Measurements from ENCODE around the gene OLFM3.

OLFM3 gene

DNA sequence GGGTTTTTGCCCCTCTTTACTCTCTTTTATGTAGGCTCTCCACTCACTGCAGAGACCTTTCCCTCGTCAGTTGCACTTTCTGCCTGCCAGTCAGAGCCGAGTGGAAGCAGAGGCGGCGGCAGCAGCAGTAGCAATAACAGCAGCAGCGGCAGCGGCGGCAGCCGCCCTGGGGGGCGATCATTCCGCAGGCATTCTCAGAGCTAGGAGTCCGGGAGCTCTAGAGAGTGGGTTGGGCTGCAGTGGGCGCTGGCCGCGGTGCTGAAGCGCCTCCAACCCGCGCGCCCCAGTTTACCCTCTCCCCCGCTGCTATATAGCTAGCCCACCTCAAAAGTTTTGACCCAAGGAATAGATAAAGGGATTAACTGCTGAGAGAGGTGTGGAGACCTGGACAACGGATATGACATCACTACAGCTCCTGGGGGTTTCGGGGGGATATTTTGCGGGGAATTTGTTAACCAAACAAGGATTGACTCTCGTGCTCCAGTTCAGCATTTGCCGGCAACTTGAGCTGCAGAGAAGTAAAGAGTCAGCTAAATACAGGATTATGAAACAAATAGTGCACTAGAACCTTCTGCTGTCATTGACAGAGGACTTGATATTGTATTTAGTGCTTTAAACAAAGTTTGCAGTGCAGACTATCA lies at the start of gene OLFM3:
Gene OLFM3, minus strand, starts transcription at position 102 of the 641 bp plus-strand sequence.
- no peak for DNase-seq

DNA sequence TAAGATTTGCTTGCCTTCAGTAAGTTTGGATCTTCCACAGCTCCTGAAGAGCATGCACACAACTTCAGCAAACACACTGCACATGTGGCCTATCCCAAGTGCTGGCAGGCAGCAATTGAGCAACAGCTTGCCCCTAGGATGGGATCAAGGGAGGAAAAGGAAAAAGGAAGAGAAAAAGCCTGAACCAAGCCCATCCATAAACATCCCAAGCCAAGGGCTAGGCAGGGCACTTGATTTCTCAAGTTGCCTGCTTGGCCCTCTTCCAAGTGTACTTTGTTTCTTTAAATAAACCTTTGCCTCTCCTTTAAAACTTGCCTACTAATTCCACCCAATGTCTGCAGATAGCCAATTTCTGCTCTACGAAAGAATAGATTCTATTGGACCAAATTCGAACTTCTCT lies 49.0 kb upstream of the OLFM3 start:
- no peak for DNase-seq

DNA sequence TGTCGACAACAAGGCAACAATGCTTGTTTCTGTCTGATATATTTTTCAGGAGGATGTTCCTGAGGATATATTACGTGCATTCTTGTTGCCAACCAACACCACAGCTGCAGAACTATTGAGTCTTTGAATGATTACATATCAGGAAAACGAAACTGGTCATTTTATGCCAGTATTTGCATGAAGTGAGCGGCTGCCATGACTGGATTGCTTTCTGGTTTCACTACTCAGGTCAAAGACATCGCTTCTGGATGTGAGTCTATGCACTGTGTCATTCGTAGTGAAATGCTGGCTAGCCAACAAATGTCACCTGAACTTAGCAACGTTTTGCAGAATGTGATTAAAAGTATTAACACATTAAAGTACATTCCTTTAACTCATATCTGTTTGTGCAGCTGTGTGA lies 35.8 kb upstream of the OLFM3 start:
- no peak for DNase-seq

DNA sequence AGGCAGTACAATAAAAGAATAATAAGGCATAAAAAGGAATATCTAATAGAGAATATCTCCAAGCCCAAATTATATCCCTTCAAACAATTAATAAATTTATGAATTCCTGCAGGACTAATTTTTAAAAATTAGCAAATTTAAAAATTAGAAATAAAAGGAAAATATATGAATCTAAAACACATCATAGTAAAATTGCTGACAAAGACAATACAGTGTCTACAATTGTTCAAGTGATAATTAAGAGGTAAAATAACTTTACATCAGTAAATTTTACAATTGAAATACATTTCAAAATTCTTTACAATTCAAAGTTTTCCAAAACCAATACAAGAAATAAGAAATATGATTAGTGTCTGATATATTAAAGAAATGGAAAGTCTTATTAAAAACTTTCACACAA lies 22.8 kb upstream of the OLFM3 start:
- no peak for DNase-seq

DNA sequence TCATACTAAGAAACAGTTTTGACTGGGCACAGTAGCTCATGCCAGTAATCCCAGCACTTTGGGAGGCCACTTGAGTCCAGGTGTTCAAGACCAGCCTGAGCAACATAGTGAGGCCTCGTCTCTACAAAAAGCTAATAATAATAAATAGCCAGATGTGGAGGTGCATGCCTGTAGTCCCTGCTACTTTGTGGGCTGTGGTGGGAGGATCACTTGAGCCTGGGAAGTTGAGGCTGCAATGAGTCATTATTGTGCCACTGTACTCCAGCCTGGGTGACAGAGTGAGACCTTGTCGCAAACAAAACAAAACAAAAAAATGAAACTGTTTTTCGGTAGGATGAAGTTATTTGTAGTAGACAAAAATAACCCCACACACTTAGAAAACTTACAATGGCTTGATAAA lies 19.0 kb upstream of the OLFM3 start:
- DNase-seq, result no peak

DNA sequence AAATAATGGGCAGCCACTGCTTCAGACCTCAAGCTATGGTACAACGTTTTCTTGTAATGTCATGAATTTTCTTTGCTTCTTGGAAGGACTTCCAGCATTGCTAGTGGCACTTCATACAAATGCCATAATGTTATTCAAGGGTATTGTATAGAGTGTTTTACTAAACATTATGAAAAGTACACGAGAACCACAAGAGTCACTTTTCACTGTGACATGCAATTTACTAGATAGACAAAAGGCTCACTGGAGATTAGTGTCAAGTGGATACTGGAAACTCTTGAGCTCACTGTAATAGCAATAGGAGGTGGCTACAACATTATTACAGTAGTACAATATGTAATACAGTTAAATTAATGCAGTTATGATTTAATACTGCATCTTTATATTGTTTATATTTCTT lies 5.3 kb upstream of the OLFM3 start:
- DNase-seq, result no peak

DNA sequence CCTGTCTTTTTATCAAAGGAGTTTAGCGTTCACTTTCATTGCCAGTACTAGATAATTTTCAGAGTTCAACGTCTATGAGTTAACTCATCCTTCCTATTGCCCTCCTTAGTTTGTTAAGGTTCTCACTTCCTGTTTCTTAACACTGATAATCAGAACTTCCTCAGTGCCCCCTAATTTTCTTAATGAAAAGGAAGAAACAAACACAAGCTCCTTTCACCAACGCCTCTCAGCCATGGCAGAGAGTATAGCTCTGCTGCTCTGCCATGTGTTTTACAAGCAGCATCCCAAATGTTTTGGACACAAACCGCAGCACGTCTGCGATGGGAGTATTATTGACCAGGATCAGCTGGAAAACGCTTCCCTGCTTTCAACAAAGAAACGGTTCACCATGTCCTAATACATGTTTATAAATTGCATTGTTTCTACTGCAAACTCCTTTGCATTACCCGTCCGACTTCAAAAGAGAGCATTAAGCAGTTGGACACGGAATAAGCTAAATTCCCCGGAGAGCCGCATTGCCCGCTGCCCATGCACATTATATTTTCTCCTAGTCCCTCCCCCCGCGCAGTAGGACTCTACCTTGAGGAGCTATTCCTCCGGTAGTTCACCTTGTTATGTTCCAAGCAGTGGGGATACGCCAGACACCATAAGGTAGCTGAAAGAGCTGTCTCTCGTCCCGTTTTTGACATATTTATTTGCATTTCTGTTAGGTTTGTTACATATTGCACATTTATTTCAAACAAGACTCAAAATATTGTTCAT lies 561 bp downstream of the OLFM3 start:
- DNase-seq, result no peak

DNA sequence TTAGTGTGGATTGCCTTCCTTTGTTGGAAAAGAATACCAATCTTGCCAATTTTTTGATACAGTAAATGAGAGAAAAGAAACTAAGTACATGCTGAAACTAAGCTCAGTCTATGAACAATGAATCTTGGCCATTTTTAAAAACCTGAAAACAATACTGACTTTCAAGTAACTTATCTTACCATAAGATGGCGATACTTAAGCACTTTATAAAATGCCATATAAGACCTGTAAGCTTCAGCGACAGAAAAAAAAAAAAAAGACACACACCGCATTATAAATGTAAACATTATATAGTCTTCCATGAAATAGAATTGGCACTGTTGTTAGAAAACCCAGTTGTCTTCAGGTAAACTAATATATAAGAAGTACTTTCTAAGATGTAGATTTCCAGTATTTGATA lies 3.0 kb downstream of the OLFM3 start:
- DNase-seq, result no peak

DNA sequence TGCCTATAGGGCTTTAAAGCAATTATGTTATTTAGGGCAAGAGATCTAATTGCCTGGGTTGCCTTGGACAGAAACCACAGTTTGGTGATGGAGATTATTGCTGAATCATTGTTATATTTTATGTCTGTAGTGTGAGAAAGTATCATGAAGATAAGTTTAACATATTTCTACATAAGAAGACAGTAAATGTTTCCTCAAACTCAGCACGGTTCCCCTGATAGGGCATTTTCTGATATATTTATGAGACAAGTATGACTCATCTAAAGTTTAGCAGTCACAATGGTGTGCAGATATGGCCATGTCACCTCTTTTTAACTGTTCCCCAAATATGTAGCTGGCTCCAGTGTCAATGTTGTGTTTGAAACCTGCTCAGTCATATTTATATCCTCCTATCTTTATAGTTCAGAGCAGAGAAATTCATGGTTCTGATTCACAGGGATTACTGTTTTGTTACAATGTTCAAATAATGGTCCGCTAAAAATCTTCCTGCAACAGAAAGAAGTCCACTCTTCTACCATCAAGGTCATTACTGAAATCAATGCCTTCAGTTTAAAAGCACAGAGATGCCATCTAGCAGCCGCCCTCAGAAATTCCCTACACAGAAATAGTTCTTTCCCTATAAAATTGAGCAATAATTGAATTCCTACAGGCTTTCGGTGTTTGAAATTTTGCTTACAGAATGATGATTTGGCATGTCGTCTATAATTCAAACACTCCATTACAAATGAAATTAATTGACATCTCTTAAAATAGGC lies 3.7 kb downstream of the OLFM3 start:
- no peak for DNase-seq

DNA sequence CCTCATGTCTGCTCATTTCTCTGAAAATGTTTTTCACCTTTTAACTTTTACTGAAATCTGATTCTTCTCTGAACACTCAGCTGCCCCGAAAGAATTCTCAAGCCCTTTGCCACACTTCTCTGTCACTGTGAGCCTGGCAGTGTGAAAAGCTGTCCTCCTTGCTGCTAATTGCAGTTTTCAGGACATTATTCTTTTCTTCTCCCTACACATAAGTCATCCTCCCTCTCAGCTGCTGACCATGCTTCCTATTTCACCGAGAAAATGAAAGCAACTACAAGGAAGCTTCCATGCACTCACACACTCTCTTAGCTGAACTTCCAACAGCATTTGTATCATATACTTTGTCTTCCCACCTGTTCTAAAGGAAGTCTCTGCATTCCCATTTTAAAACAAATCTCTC lies 15.8 kb downstream of the OLFM3 start:
- DNase-seq, result no peak

DNA sequence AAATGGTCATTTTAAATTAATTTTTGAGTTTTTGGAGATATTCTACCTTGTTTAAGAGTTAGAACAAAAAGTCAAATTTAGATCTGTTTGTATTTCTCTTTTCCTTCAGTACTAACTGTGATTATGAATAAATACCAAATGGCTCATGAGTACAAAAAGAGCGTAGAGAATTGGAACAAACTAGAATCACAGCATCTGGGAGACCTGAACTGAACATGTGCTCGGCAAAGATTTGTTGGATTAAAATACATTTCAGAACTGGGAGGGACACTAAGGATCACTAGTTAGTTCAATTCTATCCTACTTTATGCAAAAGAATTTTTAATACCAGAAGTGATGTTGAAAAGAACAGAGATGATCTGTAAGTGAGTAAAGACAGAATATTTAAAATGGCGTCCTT lies 19.5 kb downstream of the OLFM3 start:
- no peak for DNase-seq

DNA sequence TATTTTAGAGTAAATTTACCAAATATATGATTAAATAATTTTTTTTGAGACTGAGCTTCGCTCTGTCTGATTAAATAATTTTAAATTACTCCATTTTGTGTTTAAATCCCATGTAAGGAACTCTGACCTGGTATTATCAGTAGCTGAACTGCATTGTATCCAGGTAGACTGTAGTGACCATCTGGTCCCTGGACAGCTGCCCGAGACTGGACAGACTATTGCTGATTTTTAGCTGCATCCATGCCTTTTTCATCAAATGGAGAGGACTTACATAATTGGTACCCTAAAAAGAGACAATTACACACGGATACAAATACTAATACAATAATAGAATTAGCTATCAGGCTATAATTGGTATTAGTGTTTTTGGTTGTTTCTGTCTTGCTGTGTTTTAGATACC lies 20.6 kb downstream of the OLFM3 start:
- no peak for DNase-seq

DNA sequence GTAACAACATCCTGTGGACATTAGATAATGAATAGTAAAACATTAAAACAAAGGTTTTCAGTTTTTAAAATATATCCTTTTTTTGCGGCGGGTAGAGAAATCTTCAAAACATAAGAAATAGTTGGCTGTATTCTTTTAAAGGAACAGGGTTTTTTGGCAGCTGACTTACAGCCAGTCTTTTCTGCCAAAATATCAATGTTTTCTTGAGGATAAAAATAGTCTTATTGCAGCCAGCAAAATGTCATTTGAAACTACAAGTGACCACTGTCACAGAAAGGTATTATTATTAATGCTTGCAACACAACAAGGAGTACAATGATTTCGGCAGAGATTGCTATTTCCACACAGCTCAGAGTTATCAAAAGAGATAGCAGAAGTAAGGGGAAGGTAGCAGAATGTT lies 21.4 kb downstream of the OLFM3 start:
- DNase-seq, result no peak

DNA sequence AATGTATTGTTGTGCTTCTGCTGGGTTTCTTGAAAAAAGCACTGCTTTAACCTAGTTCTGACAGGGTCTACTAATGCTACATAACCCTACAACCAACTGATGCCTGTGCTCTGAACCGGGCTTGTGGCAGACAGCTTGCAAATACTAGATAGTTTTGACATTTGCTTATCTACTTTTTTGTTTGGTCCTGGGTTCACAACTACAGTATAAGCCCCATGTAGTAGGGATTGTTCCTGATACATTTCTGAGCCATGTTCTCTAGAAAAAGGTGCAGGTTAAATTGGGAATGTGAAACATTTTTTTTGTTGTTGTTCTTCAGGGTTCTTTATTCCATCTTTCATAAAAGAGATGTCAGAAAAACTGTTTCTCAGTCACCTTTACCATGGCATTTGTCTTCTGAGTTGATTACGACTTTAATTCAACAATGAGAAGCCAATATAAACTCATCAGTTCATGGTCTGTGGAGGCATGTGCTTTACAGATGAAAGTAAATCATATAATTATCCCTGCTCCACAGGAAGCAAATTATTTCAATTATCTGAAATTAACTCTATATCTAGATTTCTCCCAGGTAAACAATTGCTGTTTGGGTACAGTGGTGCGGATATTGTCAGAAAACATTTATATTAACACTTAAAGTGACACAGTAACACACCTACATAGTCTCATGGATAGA lies 22.0 kb downstream of the OLFM3 start:
- DNase-seq, result no peak

DNA sequence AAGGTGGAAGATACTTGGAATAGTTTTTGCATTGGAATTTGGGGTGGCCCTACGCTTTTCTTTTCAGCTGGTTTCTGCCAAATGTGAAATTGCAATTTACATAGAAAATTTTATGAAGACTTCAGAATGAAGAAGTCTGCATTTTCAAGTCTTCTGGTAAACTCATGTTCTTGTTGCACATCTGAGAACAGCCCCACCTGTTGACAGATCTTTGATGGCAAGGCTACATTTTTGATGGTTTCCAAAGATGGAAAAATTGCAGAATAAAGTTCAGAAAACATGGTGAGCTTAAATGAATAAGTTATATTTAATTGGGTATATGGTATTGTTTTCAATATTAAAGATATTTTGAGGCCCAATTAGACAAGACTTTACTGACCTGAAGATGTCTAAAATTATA lies 25.4 kb downstream of the OLFM3 start:
- DNase-seq, result no peak

DNA sequence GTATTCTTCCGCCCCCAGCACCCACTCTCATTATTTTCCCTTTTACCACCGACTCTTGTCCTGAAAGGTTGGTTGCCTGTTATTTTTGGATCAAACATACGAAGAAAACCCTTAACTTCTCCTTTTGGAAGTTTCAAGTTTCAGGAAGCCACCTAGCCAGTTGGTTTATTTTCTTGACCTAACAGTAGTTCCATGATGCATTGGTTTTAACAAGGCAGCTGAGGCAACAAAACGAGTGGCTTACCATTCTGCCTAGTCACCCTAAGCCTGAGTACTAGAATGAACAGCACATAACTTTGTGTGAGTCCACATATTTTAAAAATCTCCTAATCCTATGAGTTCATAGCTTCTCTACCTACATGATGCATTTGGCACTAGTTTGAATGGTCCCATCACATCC lies 28.9 kb downstream of the OLFM3 start:
- no peak for DNase-seq

DNA sequence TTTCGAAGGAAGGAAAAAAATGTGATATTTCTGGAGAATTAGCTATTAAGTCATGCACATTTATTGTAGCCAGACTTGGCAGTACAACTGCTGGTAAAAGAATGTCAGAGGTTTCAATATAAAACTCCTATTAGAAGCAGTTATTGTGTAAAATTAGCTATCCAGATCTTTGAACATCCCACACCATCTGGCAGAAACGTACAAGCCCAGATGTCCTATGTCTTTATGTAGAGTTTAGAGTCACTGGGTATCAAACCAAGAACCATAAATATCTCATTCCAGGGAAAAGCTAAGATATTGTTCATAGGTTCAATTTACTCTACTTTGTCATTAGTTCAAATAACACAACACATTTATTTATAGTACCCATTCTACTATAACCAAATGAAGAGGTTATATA lies 31.4 kb downstream of the OLFM3 start:
- no peak for DNase-seq

DNA sequence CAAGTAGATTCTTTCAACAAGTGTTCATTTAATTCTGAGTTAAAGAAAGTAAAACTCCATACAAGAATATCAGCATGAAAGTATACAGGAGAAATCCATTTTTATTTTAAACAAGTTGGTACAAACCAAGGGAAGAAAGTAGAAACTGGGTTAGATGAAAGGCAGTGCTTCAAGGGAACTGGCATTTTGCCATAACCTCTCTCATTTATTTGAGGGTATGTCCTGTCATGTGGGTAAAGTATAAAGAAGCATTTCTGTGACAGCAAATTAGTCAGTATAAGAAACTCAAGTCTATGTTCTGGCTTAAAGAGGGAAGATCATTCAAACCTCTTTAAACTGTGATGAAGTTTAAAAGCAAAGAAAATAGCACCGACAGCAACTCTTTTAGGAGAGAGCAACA lies 32.0 kb downstream of the OLFM3 start:
- DNase-seq, result no peak

DNA sequence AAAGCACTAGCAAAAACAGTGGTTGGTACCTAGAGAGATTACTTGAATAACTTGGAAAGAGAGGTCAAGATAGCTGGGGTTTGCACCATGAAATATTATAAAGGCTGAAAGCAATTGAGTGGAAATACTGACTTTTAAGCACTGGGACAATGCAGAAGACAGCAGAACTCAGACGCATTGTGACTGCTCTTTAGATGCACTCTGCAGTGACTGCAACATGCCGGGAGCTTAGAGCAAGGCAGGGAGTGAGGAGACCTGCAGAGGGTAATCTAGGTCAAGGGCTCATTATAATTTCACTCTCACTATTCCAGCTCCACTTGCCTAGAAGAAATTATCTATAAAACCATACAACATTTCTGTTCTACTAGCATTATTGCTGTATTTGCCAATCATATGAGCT lies 36.6 kb downstream of the OLFM3 start:
- no peak for DNase-seq

DNA sequence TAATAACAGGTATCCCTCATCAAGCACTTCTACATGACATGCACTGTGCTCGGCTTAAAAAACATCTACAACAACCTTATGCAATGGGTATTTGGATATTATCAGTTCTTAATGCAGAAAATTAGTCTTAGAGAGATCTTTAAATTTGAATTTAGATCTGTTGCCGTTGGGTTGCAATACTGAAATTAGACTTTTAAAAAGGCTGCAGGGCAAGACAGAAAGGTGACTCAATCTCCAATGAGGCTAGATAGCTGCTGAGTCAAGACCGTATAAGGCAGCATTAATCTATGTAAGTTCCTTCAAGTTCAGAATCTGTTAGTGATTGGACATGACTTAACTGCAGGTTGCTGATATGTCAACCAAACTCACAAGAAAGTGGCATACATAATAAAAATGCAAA lies 37.3 kb downstream of the OLFM3 start:
- no peak for DNase-seq

DNA sequence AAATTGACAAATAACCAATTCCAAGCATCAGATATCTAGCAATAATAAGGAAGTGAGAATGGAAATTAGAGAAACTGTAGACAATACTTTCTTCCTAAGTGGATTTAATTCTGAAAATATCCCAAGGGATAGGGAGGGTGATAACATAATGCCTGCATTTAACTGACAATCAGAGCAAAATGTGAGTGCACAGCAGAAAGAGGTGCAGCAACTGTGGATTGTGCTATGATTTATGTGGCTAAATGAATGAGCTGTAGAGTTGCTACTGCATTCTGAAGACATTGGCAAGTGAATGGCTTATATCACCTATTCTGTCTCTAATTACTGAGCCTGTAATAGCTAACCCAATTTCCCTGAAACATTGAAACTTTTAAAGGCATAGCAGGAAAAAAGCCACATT lies 39.0 kb downstream of the OLFM3 start:
- no peak for DNase-seq

DNA sequence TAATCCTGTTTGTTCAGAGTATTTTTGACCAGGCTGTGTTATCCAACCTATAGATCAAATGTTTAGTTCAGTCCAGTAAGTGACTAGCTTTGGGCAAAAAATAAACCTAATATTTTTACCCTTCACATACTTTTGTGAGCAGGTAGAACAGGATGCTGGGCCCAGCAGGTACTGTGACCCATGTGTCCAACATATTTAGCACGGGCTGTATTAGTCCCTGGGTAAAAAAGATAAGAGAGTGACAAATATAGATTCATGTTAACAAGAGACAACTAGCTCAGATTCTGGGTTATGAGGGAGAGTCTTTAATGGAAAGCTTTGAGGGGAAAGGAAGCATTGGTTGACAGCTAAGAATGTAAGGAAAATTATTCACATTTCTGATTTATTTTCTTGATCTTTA lies 43.1 kb downstream of the OLFM3 start:
- DNase-seq, result no peak

DNA sequence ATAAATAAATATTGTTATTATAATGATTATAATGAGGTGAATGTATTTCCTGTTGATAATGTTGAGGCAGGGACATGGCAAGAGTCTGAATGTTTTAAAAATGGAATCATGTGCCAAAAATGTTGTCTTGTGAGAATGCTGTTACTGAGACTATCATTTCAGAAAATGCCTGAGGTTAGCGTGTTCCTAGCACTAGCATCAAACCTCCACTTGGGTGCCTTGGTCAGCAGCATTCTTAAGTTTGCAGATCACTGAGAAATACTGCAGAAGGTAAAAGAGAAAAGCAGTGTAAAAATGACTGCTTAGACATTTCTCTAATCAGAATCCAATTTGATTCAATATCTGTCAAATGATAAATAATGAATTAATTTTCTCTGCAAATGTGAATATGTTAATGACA lies 50.8 kb downstream of the OLFM3 start:
- no peak for DNase-seq

DNA sequence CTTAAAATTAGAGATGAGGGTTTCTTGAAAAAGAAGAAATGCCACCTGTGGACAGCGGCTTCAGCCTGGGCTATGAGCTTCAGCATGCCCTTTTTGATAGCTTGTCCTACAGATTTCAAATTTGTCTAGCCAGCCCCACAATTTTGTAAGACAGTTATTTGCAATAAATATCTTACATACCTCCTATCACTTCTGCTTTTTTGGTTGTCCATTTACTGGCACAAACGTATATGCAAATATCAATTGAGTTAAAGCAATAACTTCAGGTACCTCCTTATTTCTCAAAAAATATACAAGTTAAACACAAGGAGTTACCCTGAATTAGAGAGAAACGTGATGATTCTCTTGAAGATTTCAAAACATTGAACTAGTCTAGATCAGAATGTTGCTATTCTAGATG lies 53.5 kb downstream of the OLFM3 start:
- no peak for DNase-seq

Measured in CD4-positive, alpha-beta T cell treated with Interleukin-17A for 1 hour (primary cell).